Upper lobe of right lung (tissue), 1 donor: ENCODE data around the gene C11orf68. TPM values are rescaled to one million over a fixed set of nuclear protein-coding genes. Genes with fewer than 3 reads are reported as not detected.
"Not testable (repeated sequence)": the region's sequence is repeated elsewhere in the genome, so short reads cannot be mapped to it uniquely, and the experiment has no call there.

Experiments used
- ATAC-seq: fragments of 200-7000 bp; cut with Tn5 transposase; one replicate; pipeline ENCODE4 v1.9.1; 2020; ENCODE audit warnings: mild to moderate bottlenecking, moderate library complexity
- DNase-seq: peaks from one replicate; pipeline ENCODE4 v3.0.0-alpha.2; 2020
- H3K27ac ChIP-seq: fragments of 200-600 bp; one replicate; pipeline ENCODE4 v1.8.0; 2022
- H3K27me3 ChIP-seq: fragments of 200-600 bp; one replicate; pipeline ENCODE4 v1.8.0; 2022; ENCODE audit warnings: mild to moderate bottlenecking
- H3K36me3 ChIP-seq: fragments of 200-600 bp; one replicate; pipeline ENCODE4 v1.8.0; 2022
- H3K4me1 ChIP-seq: fragments of 200-600 bp; one replicate; pipeline ENCODE4 v1.8.0; 2022
- H3K4me3 ChIP-seq: fragments of 200-600 bp; one replicate; pipeline ENCODE4 v1.8.0; 2022; ENCODE audit warnings: mild to moderate bottlenecking
- H3K9me3 ChIP-seq: fragments of 200-600 bp; one replicate; pipeline ENCODE4 v1.8.0; 2022
- intact Hi-C: fragments of 100-400 bp; cut with DNase I; formaldehyde crosslinking; loops from one replicate; pipeline ENCODE4 v1.11.0; 2022
- total RNA-seq: library from RNA; stranded (reverse); fragmentation: NEBNext Ultra II Directional; extraction: Animal tissue kit (Norgen Biotek cat#: 25700); gene quantifications from one replicate; pipeline ENCODE4 v1.2.1, GENCODE V29; 2021
- TF ChIP-seq, protein P1 (sequence below): fragments of 200-600 bp; IDR thresholded peaks from one replicate; pipeline ENCODE4 v1.8.0; 2022; ENCODE audit warnings: antibody characterized with exemption
- donor health status: DM: no; HTN: yes; CAD: no; lungs with severe emphysema.

The C11orf68 gene
- total RNA-seq, 1 donor from 2014 or later, result 34.7 TPM

DNA sequence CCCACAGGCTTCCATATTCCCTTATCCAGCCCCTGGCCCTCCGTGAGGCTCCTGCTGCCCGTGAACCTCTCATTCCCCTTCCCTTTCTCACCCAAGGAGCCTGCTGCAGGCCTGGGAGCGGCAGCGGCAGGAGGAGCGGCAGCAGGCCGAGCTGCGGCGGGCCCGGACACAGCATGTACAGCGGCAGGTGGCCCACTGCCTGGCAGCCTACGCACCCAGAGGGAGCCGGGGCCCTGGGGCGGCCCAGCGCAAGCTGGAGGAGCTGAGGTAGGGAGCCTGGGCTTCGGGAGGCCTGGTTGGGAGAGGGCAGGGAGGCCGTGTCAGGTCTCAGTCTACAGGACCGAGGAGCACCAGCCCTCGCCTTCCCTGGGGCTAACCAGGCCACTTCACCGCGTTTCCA lies 34.6 kb upstream of the C11orf68 start:
- Histone ChIP-seq H3K27me3 (no peaks in the 10 kb centered on the region), H3K36me3 (no peaks in the 10 kb centered on the region), H3K9me3 (no peaks in the 10 kb centered on the region), H3K4me3 (no peak overlapping the region), H3K27ac (no peak overlapping the region), H3K4me1 (no peaks in the 10 kb centered on the region)
- DNase-seq, result no peak
- ATAC-seq, result no peak
- TF ChIP-seq, protein P1, sequence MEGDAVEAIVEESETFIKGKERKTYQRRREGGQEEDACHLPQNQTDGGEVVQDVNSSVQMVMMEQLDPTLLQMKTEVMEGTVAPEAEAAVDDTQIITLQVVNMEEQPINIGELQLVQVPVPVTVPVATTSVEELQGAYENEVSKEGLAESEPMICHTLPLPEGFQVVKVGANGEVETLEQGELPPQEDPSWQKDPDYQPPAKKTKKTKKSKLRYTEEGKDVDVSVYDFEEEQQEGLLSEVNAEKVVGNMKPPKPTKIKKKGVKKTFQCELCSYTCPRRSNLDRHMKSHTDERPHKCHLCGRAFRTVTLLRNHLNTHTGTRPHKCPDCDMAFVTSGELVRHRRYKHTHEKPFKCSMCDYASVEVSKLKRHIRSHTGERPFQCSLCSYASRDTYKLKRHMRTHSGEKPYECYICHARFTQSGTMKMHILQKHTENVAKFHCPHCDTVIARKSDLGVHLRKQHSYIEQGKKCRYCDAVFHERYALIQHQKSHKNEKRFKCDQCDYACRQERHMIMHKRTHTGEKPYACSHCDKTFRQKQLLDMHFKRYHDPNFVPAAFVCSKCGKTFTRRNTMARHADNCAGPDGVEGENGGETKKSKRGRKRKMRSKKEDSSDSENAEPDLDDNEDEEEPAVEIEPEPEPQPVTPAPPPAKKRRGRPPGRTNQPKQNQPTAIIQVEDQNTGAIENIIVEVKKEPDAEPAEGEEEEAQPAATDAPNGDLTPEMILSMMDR, result no peak
- intact Hi-C loops, result no loop called here

DNA sequence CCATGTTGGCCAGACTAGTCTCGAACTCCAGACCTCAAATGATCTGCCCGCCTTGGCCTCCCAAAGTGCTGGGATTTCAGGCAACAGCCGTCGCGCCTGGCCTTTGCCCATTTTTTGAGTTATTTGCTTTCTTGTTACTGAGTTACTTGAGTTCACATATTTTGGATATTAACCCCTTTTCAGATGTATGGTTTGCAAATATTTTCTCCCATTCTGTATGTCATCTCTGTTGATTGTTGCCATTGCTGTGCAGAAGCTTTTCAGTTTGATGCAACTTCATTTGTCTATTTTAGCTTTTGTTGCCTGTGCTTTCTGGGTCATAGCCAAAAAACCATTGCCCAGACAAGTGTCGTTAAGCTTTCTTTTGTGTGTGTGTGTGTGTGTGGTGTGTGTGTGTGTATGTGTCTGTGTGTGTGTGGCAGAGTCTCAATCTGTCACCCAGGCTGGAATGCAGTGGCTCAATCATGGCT lies 33.2 kb upstream of the C11orf68 start:
- Histone ChIP-seq H3K4me3 (no peak overlapping the region), H3K27ac (no peak overlapping the region), H3K9me3 (no peaks in the 10 kb centered on the region), H3K27me3 (no peaks in the 10 kb centered on the region), H3K36me3 (no peaks in the 10 kb centered on the region), H3K4me1 (no peaks in the 10 kb centered on the region)
- ATAC-seq, result no peak
- no peak for DNase-seq
- intact Hi-C loops, result no loop called here
- TF ChIP-seq, protein P1, result no peak

DNA sequence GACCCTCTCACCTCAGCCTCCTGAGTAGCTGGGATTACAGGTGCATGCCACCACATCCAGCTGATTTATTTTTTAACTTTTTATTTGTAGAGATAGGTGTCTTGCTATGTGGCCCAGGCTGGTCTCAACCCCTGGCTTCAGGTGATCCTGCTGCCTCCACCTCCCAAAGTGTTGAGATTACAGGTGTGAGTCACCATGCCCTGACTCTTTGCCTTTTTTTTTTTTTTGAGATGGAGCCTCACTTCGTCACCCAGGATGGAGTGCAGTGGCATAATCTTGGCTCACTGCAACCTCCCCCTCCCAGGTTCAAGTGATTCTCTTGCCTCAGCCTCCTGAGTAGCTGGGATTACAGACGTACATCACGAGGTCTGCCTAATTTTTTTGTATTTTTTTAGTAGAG lies 32.8 kb upstream of the C11orf68 start:
- ATAC-seq, H3K36me3 ChIP-seq, H3K4me3 ChIP-seq, DNase-seq, intact Hi-C loops, H3K27ac ChIP-seq, H3K9me3 ChIP-seq, H3K27me3 ChIP-seq, H3K4me1 ChIP-seq: not testable (repeated sequence)

- H3K4me3 ChIP-seq, intact Hi-C loops, H3K36me3 ChIP-seq, ATAC-seq, H3K27ac ChIP-seq, H3K9me3 ChIP-seq, DNase-seq, H3K4me1 ChIP-seq, H3K27me3 ChIP-seq: not testable (repeated sequence)
Observed at GRCh38 chr11:65950711-65951110, 31.8 kb upstream of the C11orf68 start.

DNA sequence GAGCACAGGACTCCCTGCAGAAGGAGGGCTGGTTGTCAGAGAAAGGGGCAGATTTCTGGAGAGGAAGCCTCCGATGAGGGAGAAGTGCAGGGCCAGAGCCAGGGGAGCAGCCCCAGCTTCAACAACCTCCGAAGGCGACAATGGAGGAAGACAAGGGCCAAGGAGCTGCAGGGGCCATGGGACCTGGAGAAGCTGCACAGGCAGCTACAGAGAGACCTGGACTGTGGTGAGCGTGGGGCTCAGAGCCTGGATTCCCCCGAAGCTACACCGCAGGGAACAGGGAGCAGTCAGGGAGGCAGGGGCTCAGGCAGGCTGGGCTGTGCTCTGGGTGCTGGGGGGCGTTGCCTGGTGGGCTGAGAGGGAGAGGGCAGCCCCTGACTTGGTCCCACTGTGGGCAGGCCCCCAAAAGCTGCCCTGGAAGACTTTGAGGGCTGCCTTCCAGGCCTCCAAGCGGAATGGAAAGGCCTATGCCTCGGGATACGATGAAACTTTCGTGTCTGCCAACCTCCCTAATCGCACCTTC lies 28.8 kb upstream of the C11orf68 start:
- DNase-seq (no peak), ATAC-seq (peak; percentile 31)
- H3K4me3 ChIP-seq, result no peak overlapping the region
- H3K27me3 ChIP-seq, result no peaks in the 10 kb centered on the region
- no peaks in the 10 kb centered on the region for H3K4me1 ChIP-seq
- TF ChIP-seq, protein P1, result no peak
- intact Hi-C loops, result no loop called here
- no peaks in the 10 kb centered on the region for H3K36me3 ChIP-seq
- H3K27ac ChIP-seq, result no peak overlapping the region
- no peaks in the 10 kb centered on the region for H3K9me3 ChIP-seq

DNA sequence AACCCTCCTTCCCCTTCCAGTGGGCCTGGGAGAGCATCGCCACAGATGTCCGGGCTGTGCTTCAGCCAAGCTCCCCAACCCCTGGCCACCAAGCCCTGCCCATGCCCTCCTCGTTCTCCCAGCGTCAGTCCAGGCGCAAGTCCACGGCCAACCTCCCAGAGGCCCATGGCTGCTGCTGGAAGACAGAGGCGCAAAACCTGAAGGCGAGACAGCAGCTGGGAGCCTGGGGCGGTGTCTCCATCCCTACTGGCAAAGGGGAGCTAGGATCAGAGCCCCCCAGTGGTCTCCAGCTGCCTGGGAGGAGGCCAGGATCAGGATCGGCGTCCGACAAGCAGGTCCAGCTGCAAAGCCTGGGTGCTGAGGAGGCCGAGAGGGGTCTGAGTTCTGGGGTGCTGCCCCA lies 28.3 kb upstream of the C11orf68 start:
- Histone ChIP-seq H3K27ac (no peak overlapping the region), H3K4me3 (no peak overlapping the region), H3K36me3 (no peaks in the 10 kb centered on the region), H3K4me1 (no peaks in the 10 kb centered on the region), H3K27me3 (no peaks in the 10 kb centered on the region), H3K9me3 (no peaks in the 10 kb centered on the region)
- ATAC-seq (no peak), DNase-seq (no peak)
- intact Hi-C loops, result no loop called here
- TF ChIP-seq, protein P1, result no peak

- Histone ChIP-seq H3K27me3 (no peaks in the 10 kb centered on the region), H3K27ac (no peak overlapping the region), H3K4me1 (no peaks in the 10 kb centered on the region), H3K9me3 (no peaks in the 10 kb centered on the region), H3K36me3 (no peaks in the 10 kb centered on the region), H3K4me3 (no peak overlapping the region)
- TF ChIP-seq, protein P1, result no peak
- peak; percentile 10 for ATAC-seq
- intact Hi-C loops, result no loop called here
- DNase-seq, result no peak
Observed at GRCh38 chr11:65946655-65947054, 27.8 kb upstream of the C11orf68 start.
